ENCODE data around the gene NBEA. TPM values are rescaled to one million over a fixed set of nuclear protein-coding genes. Genes with fewer than 3 reads are reported as not detected.

The NBEA gene
- total RNA-seq, 1 experiment from 2014 or later = 3.3 TPM

- no peaks in the 10 kb centered on the region for H3K36me3 ChIP-seq (ENCODE audit: control insufficient read depth, insufficient read depth, low read length)
- no peak overlapping the region for H3K4me3 ChIP-seq (ENCODE audit: low read depth in 2 of 2, low read length in 2 of 2)
- no peak for ATAC-seq
- TF ChIP-seq, protein P1, sequence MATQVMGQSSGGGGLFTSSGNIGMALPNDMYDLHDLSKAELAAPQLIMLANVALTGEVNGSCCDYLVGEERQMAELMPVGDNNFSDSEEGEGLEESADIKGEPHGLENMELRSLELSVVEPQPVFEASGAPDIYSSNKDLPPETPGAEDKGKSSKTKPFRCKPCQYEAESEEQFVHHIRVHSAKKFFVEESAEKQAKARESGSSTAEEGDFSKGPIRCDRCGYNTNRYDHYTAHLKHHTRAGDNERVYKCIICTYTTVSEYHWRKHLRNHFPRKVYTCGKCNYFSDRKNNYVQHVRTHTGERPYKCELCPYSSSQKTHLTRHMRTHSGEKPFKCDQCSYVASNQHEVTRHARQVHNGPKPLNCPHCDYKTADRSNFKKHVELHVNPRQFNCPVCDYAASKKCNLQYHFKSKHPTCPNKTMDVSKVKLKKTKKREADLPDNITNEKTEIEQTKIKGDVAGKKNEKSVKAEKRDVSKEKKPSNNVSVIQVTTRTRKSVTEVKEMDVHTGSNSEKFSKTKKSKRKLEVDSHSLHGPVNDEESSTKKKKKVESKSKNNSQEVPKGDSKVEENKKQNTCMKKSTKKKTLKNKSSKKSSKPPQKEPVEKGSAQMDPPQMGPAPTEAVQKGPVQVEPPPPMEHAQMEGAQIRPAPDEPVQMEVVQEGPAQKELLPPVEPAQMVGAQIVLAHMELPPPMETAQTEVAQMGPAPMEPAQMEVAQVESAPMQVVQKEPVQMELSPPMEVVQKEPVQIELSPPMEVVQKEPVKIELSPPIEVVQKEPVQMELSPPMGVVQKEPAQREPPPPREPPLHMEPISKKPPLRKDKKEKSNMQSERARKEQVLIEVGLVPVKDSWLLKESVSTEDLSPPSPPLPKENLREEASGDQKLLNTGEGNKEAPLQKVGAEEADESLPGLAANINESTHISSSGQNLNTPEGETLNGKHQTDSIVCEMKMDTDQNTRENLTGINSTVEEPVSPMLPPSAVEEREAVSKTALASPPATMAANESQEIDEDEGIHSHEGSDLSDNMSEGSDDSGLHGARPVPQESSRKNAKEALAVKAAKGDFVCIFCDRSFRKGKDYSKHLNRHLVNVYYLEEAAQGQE (IDR thresholded peaks at IDR 0.05; ENCODE audit: insufficient read depth in 1 of 2, low read depth in 2 of 2, low read length in 1 of 2) = no peak
- TF ChIP-seq SIN3A (IDR thresholded peaks at IDR 0.05; ENCODE audit: borderline replicate concordance, insufficient read depth, low read depth, low read length) (no peak), POLR2AphosphoS5 (IDR thresholded peaks at IDR 0.05; ENCODE audit: low read depth, low read length) (no peak), TCF7L2 (IDR thresholded peaks at IDR 0.05; ENCODE audit: low read depth, low read length) (no peak), CTCF (IDR thresholded peaks at IDR 0.05) (no peak)
- POLR2A ChIA-PET = no interaction called here
- no peak for DNase-seq (ENCODE audit: low read depth, low spot score)
- no peaks in the 10 kb centered on the region for H3K9me3 ChIP-seq (ENCODE audit: control insufficient read depth, insufficient read depth, low read depth, low read length)
- in situ Hi-C loops (cut with HindIII; ENCODE audit: low pct_unique_long_range_greater_than_20kb, low sequenced_read_pairs) = no loop called here
- no TSS peak for BruUV-seq (replicated peaks)
- H3K27ac ChIP-seq (ENCODE audit: low read length) = no peak overlapping the region
- H3K27me3 ChIP-seq (ENCODE audit: control insufficient read depth, insufficient read depth, low read length) = no peaks in the 10 kb centered on the region
- intact Hi-C loops (cut with micrococcal nuclease; ENCODE audit: unreplicated experiment) = no loop called here
- H3K4me1 ChIP-seq (ENCODE audit: control insufficient read depth, insufficient read depth, low read length) = no peaks in the 10 kb centered on the region
- CTCF ChIA-PET = no interaction called here
Measured at GRCh38 chr13:35669321-35669720, 727.3 kb downstream of the NBEA start.

- ATAC-seq (no peak), DNase-seq (ENCODE audit: low read depth, low spot score) (no peak)
- Histone ChIP-seq H3K27ac (ENCODE audit: low read length) (no peak overlapping the region), H3K4me1 (ENCODE audit: control insufficient read depth, insufficient read depth, low read length) (no peaks in the 10 kb centered on the region), H3K9me3 (ENCODE audit: control insufficient read depth, insufficient read depth, low read depth, low read length) (no peaks in the 10 kb centered on the region), H3K27me3 (ENCODE audit: control insufficient read depth, insufficient read depth, low read length) (no peaks in the 10 kb centered on the region), H3K36me3 (ENCODE audit: control insufficient read depth, insufficient read depth, low read length) (no peaks in the 10 kb centered on the region), H3K4me3 (ENCODE audit: low read depth in 2 of 2, low read length in 2 of 2) (no peak overlapping the region)
- ChIA-PET CTCF (no interaction called here), POLR2A (no interaction called here)
- no TSS peak for BruUV-seq (replicated peaks)
- intact Hi-C loops (cut with micrococcal nuclease; ENCODE audit: unreplicated experiment) (no loop called here), in situ Hi-C loops (cut with HindIII; ENCODE audit: low pct_unique_long_range_greater_than_20kb, low sequenced_read_pairs) (no loop called here)
- TF ChIP-seq POLR2AphosphoS5 (IDR thresholded peaks at IDR 0.05; ENCODE audit: low read depth, low read length) (no peak), TCF7L2 (IDR thresholded peaks at IDR 0.05; ENCODE audit: low read depth, low read length) (no peak), CTCF (IDR thresholded peaks at IDR 0.05) (no peak), SIN3A (IDR thresholded peaks at IDR 0.05; ENCODE audit: borderline replicate concordance, insufficient read depth, low read depth, low read length) (no peak)
- TF ChIP-seq, protein P1 (IDR thresholded peaks at IDR 0.05; ENCODE audit: insufficient read depth in 1 of 2, low read depth in 2 of 2, low read length in 1 of 2) = no peak
Measured at GRCh38 chr13:35672611-35673010, 730.5 kb downstream of the NBEA start.
